ENCODE results near the gene CD99. TPM values are rescaled to one million over a fixed set of nuclear protein-coding genes. Genes with fewer than 3 reads are reported as not detected.
A peak's percentile ranks its signal among the peaks of the same experiment; 100 is the strongest.

CD99 gene
- polyA plus RNA-seq, 1 donor (not counting 4 experiments of a cell fraction or from before 2014, with no cell fraction given) = 74.4 TPM

- Histone ChIP-seq H3K9me3 (ENCODE audit: control insufficient read depth, low read depth, low read length) (no peaks in the 10 kb centered on the region), H3K4me2 (ENCODE audit: control insufficient read depth, extremely low read depth, insufficient read depth, low read depth, low read length) (no peak overlapping the region), H3K27ac (ENCODE audit: control insufficient read depth, insufficient read depth, low read length) (no peak overlapping the region), H2AFZ (ENCODE audit: control insufficient read depth, low read length) (peak overlapping the region; percentile 62), H3K9me1 (ENCODE audit: control insufficient read depth, extremely low read depth, insufficient read depth, low read length) (peaks cover 2% of the 10 kb centered on the region), H4K20me1 (ENCODE audit: control insufficient read depth, extremely low read depth, insufficient read depth, low read length) (no peaks in the 10 kb centered on the region), H3K9ac (ENCODE audit: control insufficient read depth, extremely low read depth, insufficient read depth, low read length) (no peak overlapping the region), H3K27me3 (ENCODE audit: control insufficient read depth, extremely low read depth, insufficient read depth, low read length) (no peaks in the 10 kb centered on the region), H3K79me2 (ENCODE audit: control insufficient read depth, insufficient read depth, low read length) (peaks cover 35% of the 10 kb centered on the region), H3K4me3 (ENCODE audit: control insufficient read depth in 2 of 3, extremely low read depth in 1 of 3, insufficient read depth in 2 of 3, low read depth in 1 of 3, low read length in 3 of 3) (peak overlapping the region in 1 of 3 experiments; percentile 85), H3K36me3 (ENCODE audit: control insufficient read depth in 2 of 2, extremely low read depth in 1 of 2, insufficient read depth in 2 of 2, low read length in 2 of 2) (no peaks in the 10 kb centered on the region), H3K4me1 (ENCODE audit: control insufficient read depth, extremely low read depth, insufficient read depth, low read length) (peaks cover 15% of the 10 kb centered on the region)
- TF ChIP-seq, protein P1, sequence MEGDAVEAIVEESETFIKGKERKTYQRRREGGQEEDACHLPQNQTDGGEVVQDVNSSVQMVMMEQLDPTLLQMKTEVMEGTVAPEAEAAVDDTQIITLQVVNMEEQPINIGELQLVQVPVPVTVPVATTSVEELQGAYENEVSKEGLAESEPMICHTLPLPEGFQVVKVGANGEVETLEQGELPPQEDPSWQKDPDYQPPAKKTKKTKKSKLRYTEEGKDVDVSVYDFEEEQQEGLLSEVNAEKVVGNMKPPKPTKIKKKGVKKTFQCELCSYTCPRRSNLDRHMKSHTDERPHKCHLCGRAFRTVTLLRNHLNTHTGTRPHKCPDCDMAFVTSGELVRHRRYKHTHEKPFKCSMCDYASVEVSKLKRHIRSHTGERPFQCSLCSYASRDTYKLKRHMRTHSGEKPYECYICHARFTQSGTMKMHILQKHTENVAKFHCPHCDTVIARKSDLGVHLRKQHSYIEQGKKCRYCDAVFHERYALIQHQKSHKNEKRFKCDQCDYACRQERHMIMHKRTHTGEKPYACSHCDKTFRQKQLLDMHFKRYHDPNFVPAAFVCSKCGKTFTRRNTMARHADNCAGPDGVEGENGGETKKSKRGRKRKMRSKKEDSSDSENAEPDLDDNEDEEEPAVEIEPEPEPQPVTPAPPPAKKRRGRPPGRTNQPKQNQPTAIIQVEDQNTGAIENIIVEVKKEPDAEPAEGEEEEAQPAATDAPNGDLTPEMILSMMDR (optimal IDR thresholded peaks at IDR 0.05 in 1 of 3, IDR thresholded peaks at IDR 0.05 in 1 of 3, conservative IDR thresholded peaks at IDR 0.05 in 1 of 3; ENCODE audit: extremely low read depth in 1 of 3, insufficient read depth in 2 of 3, low read length in 3 of 3) = no peak
- TF ChIP-seq EZH2 (IDR thresholded peaks at IDR 0.05; ENCODE audit: low read length) = no peak
- dilution Hi-C loops (cut with MboI; ENCODE audit: extremely low pct_ligation_motif_present, low sequenced_read_pairs) = no loop called here
- no peak for DNase-seq (ENCODE audit: low read depth, low spot score)
- no peak for FAIRE-seq
Measured at GRCh38 chrX:2689773-2690666, 1.1 kb upstream of the CD99 start.

DNA sequence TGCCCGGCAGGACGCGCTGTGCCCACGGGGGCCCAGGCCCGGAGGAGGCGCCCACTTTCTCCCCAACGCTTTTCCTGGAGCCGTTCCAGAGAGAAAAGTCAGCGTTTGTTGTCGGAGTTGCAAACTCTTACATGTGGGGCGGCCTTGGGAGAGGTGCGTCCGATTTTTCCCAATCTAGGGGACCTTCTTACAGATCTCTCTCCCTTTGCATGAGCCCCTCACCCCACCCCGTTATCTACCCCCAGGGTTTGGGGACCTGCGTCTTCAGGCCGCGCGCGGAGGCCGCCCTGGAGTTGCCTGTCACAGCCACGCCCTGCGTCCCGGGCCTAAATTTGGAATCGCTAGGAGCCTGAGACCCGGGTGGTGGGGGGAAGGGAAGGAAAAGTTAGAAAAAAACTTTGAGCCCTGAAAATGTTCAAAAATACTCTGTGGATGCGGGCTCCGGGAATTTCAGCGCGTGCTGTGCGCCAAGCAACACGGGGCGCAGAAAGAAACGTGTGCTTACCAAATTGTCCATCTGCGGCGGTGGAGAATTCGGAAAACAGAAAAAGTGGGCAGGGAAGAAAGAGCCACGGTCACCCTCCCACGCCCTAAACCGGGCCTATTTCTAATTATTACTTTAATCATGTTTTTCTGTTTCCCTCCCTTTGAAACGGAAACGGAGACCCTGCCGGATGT is 587 bp downstream of the CD99 start:
- Histone ChIP-seq H3K4me3 (ENCODE audit: control insufficient read depth in 2 of 3, extremely low read depth in 1 of 3, insufficient read depth in 2 of 3, low read depth in 1 of 3, low read length in 3 of 3) (peak overlapping the region; percentile 84 to 96 (median 85)), H3K27ac (ENCODE audit: control insufficient read depth, insufficient read depth, low read length) (peak overlapping the region; percentile 91), H3K9ac (ENCODE audit: control insufficient read depth, extremely low read depth, insufficient read depth, low read length) (peak overlapping the region; percentile 97), H4K20me1 (ENCODE audit: control insufficient read depth, extremely low read depth, insufficient read depth, low read length) (no peaks in the 10 kb centered on the region), H2AFZ (ENCODE audit: control insufficient read depth, low read length) (peak overlapping the region; percentile 76), H3K79me2 (ENCODE audit: control insufficient read depth, insufficient read depth, low read length) (peaks cover 46% of the 10 kb centered on the region), H3K4me2 (ENCODE audit: control insufficient read depth, extremely low read depth, insufficient read depth, low read depth, low read length) (peak overlapping the region; percentile 93), H3K36me3 (ENCODE audit: control insufficient read depth in 2 of 2, extremely low read depth in 1 of 2, insufficient read depth in 2 of 2, low read length in 2 of 2) (no peaks in the 10 kb centered on the region), H3K9me3 (ENCODE audit: control insufficient read depth, low read depth, low read length) (no peaks in the 10 kb centered on the region), H3K4me1 (ENCODE audit: control insufficient read depth, extremely low read depth, insufficient read depth, low read length) (peaks cover 24% of the 10 kb centered on the region), H3K27me3 (ENCODE audit: control insufficient read depth, extremely low read depth, insufficient read depth, low read length) (no peaks in the 10 kb centered on the region), H3K9me1 (ENCODE audit: control insufficient read depth, extremely low read depth, insufficient read depth, low read length) (peaks cover 2% of the 10 kb centered on the region)
- dilution Hi-C loops (cut with MboI; ENCODE audit: extremely low pct_ligation_motif_present, low sequenced_read_pairs) = no loop called here
- no peak for TF ChIP-seq EZH2 (IDR thresholded peaks at IDR 0.05; ENCODE audit: low read length)
- TF ChIP-seq, protein P1 (optimal IDR thresholded peaks at IDR 0.05 in 1 of 3, IDR thresholded peaks at IDR 0.05 in 1 of 3, conservative IDR thresholded peaks at IDR 0.05 in 1 of 3; ENCODE audit: extremely low read depth in 1 of 3, insufficient read depth in 2 of 3, low read length in 3 of 3) = no peak
- no peak for DNase-seq (ENCODE audit: low read depth, low spot score)
- FAIRE-seq = no peak
